ENCODE measurements around the gene COASY.
"Not testable (repeated sequence)": the region's sequence is repeated elsewhere in the genome, so short reads cannot be mapped to it uniquely, and the experiment has no call there.

DNA sequence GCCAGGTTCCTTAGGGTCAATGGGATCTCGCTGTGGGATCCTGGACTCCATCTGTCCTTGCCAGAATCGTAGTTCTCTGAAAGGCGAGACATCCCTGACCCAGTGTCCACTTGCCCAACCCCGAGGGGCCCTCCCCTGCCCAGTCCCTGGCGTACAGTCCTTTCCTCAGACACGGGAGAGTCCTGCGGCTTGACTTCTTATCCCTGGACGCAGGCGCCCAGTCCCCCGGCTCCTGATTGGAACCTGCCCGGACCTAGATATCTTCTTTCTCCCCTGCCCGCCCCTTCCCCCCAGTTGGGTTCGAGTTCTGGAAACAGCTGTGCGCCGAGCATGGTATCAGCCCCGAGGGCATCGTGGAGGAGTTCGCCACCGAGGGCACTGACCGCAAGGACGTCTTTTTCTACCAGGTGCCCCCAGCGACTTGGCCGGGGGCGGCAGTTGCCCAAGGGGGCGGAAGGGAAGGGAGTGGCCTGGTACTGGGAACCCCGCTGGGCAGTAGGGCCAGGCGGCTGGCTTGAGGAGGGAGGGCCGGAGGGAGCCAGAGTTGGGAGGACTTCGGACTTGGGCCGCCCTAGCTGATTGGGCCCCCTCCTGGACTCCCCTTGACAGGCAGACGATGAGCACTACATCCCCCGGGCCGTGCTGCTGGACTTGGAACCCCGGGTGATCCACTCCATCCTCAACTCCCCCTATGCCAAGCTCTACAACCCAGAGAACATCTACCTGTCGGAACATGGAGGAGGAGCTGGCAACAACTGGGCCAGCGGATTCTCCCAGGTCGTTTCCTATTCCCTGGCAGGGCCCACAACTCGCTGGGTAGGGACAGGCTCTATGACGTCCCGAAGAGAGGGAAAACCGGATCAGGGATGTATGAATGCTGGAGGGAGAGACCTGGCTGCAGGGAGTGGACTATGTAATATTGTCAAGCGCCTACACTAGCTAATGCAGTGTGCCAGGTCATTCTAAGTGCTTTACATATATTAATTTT lies 48.2 kb downstream of the COASY start:
- TF ChIP-seq, protein P1, sequence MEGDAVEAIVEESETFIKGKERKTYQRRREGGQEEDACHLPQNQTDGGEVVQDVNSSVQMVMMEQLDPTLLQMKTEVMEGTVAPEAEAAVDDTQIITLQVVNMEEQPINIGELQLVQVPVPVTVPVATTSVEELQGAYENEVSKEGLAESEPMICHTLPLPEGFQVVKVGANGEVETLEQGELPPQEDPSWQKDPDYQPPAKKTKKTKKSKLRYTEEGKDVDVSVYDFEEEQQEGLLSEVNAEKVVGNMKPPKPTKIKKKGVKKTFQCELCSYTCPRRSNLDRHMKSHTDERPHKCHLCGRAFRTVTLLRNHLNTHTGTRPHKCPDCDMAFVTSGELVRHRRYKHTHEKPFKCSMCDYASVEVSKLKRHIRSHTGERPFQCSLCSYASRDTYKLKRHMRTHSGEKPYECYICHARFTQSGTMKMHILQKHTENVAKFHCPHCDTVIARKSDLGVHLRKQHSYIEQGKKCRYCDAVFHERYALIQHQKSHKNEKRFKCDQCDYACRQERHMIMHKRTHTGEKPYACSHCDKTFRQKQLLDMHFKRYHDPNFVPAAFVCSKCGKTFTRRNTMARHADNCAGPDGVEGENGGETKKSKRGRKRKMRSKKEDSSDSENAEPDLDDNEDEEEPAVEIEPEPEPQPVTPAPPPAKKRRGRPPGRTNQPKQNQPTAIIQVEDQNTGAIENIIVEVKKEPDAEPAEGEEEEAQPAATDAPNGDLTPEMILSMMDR (conservative IDR thresholded peaks at IDR 0.05 in 1 of 2, IDR thresholded peaks at IDR 0.05 in 1 of 2; ENCODE audit: extremely low read depth in 1 of 2, insufficient read depth in 1 of 2, low read depth in 1 of 2, low read length in 2 of 2): not testable (repeated sequence)
- not testable (repeated sequence) for TF ChIP-seq EZH2 (IDR thresholded peaks at IDR 0.05; ENCODE audit: borderline replicate concordance, low read length)

Measured in mammary epithelial cell (primary cell).